ENCODE results near the gene PCDHA2. TPM values are rescaled to one million over a fixed set of nuclear protein-coding genes. Genes with fewer than 3 reads are reported as not detected.

The PCDHA2 gene
- total and polyA plus RNA-seq, 2 of the 4 experiments (the other 2 are of a cell fraction): not detected

DNA sequence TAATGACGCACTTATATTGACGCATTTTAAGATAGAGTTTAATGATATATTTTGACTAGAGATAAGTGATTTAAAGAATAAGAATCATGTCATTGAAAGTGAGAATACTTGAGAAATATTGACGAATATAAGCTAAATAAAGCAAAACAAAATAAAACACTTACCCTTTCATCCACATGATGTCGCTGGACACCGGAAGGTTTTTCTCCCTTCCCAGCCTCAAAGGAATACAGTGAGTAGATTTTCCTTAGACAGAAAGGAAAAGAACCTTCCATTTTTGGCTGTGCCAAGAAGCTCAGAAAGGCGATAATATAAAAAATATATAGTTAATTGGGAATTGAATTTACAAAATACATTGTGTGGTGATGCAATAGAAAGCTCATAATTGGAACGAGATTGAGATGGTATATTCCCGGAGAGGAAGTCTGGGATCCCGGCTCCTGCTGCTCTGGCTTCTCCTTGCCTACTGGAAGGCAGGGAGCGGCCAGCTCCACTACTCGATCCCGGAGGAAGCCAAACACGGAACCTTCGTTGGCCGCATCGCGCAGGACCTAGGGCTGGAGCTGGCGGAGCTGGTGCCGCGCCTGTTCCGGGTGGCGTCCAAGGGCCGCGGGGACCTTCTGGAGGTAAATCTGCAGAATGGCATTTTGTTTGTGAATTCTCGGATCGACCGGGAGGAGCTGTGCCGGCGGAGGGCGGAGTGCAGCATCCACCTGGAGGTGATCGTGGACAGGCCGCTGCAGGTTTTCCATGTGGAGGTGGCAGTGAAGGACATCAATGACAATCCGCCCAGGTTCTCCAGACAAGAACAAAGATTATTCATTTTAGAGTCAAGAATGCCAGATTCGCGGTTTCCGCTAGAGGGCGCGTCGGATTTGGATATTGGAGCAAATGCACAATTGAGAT is 27.0 kb downstream of the PCDHA2 start, which contains the start of gene PCDHA5:
Gene PCDHA5 (plus strand): TSS at position 239 of the 906 bp plus-strand sequence.
- no TSS peak for BruUV-seq (replicated peaks)
- WGBS, 2 experiments (ENCODE audit: extremely low coverage in 2 of 2, insufficient read length in 1 of 2): 22% methylated on average over 17 of the region's 39 CpGs; no CpG with 5 or more reads in 1 of the 2 experiments
- no peaks in the 10 kb centered on the region for H3K4me1 ChIP-seq (ENCODE audit: control insufficient read depth, insufficient read depth, low read length)
- no peak within 1 kb of the TSS for H3K56ac ChIP-seq (ENCODE audit: extremely low read depth, insufficient read depth, low read length)
- no peak within 1 kb of the TSS for H3K9ac ChIP-seq (ENCODE audit: low read depth, low read length)
- no peak for DNase-seq
- H3K14ac ChIP-seq (replicated peaks; ENCODE audit: low read depth, low read length): no peak within 1 kb of the TSS
- CTCF ChIA-PET: interaction anchor here (0.6 kb wide), 1 partner anchor 31 kb away, joined by 3 read pairs; no protein-coding TSS in a partner anchor
- no peaks in the 10 kb centered on the region for H3K79me1 ChIP-seq (ENCODE audit: low read depth in 1 of 2, low read length in 2 of 2)
- peaks cover 9% of the 10 kb centered on the region for H3K9me3 ChIP-seq (ENCODE audit: control insufficient read depth, insufficient read depth, low read length)
- H3K4me3 ChIP-seq (ENCODE audit: insufficient read depth, low read depth, low read length): no peak within 1 kb of the TSS
- dilution Hi-C loops (cut with HindIII; ENCODE audit: low sequenced_read_pairs, unreplicated experiment) (no loop called here), intact Hi-C loops (cut with micrococcal nuclease) (no loop called here), in situ Hi-C loops (cut with MboI; ENCODE audit: low sequenced_read_pairs) (no loop called here)
- H4K20me1 ChIP-seq (ENCODE audit: insufficient read depth, low read length): no peaks in the 10 kb centered on the region
- H3K36me3 ChIP-seq (ENCODE audit: control insufficient read depth, insufficient read depth, low read length): no peaks in the 10 kb centered on the region
- no peak within 1 kb of the TSS for H3K23ac ChIP-seq (ENCODE audit: low read depth, low read length)
- H3K27ac ChIP-seq (ENCODE audit: insufficient read depth, low read length): no peak within 1 kb of the TSS
- no peak within 1 kb of the TSS for H2AK9ac ChIP-seq (replicated peaks; ENCODE audit: low read depth, low read length, poor library complexity)
- no peak for ATAC-seq (ENCODE audit: low read depth)
- no peak within 1 kb of the TSS for H4K8ac ChIP-seq (ENCODE audit: low read depth in 2 of 2, low read length in 2 of 2)
- H4K5ac ChIP-seq (ENCODE audit: low read depth, low read length): no peak within 1 kb of the TSS
- no peak within 1 kb of the TSS for H2BK20ac ChIP-seq (ENCODE audit: low read depth, low read length)
- H2BK120ac ChIP-seq (ENCODE audit: low read depth, low read length): no peak within 1 kb of the TSS
- POLR2A ChIA-PET (ENCODE audit: unreplicated experiment): no interaction called here
- no peak within 1 kb of the TSS for H4K91ac ChIP-seq (ENCODE audit: insufficient read depth, low read depth, low read length)
- no peak within 1 kb of the TSS for H3K18ac ChIP-seq (ENCODE audit: low read depth, low read length)
- H2BK15ac ChIP-seq (ENCODE audit: low read depth, low read length): no peak within 1 kb of the TSS
- no peaks in the 10 kb centered on the region for H3K27me3 ChIP-seq (ENCODE audit: control insufficient read depth, insufficient read depth, low read length)
- H3K4ac ChIP-seq (ENCODE audit: low read depth, low read length): no peak within 1 kb of the TSS
- no peak within 1 kb of the TSS for H2BK5ac ChIP-seq (ENCODE audit: low read depth, low read length, poor library complexity, severe bottlenecking)
- no peak within 1 kb of the TSS for H3K4me2 ChIP-seq (ENCODE audit: low read depth, low read length)
- H2AFZ ChIP-seq (replicated peaks; ENCODE audit: low read length, poor library complexity): no peak within 1 kb of the TSS
- H3K9me1 ChIP-seq (ENCODE audit: insufficient read depth, low read length): no peaks in the 10 kb centered on the region
- H2AK5ac ChIP-seq (ENCODE audit: low read depth, low read length): no peak within 1 kb of the TSS
- TF ChIP-seq, protein P1, sequence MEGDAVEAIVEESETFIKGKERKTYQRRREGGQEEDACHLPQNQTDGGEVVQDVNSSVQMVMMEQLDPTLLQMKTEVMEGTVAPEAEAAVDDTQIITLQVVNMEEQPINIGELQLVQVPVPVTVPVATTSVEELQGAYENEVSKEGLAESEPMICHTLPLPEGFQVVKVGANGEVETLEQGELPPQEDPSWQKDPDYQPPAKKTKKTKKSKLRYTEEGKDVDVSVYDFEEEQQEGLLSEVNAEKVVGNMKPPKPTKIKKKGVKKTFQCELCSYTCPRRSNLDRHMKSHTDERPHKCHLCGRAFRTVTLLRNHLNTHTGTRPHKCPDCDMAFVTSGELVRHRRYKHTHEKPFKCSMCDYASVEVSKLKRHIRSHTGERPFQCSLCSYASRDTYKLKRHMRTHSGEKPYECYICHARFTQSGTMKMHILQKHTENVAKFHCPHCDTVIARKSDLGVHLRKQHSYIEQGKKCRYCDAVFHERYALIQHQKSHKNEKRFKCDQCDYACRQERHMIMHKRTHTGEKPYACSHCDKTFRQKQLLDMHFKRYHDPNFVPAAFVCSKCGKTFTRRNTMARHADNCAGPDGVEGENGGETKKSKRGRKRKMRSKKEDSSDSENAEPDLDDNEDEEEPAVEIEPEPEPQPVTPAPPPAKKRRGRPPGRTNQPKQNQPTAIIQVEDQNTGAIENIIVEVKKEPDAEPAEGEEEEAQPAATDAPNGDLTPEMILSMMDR (conservative IDR thresholded peaks at IDR 0.05; ENCODE audit: low read depth, low read length): peak; percentile 33; the same call in 1 of the 2 replicates
- no peak for TF ChIP-seq CEBPB (IDR thresholded peaks at IDR 0.05; ENCODE audit: low read depth, low read length)
- TF ChIP-seq, protein P2, sequence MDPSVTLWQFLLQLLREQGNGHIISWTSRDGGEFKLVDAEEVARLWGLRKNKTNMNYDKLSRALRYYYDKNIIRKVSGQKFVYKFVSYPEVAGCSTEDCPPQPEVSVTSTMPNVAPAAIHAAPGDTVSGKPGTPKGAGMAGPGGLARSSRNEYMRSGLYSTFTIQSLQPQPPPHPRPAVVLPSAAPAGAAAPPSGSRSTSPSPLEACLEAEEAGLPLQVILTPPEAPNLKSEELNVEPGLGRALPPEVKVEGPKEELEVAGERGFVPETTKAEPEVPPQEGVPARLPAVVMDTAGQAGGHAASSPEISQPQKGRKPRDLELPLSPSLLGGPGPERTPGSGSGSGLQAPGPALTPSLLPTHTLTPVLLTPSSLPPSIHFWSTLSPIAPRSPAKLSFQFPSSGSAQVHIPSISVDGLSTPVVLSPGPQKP (IDR thresholded peaks at IDR 0.05; ENCODE audit: borderline replicate concordance, low read depth, low read length): no peak

All from IMR-90 (cell line).